GM12891 (cell line): ENCODE results near the gene GMDS.

ENCODE experiments used
- DNase-seq: peaks from one replicate; pipeline ENCODE4 v3.0.0; 2011; ENCODE audit warnings: low spot score; ENCODE audit not compliant: insufficient read length
- FAIRE-seq: peaks from 2 replicates; lab custom pipeline; 2011; peaks lifted over from hg19 to GRCh38; lab: Jason Lieb, UNC
- PAX5 ChIP-seq: IDR thresholded peaks from 2 replicates; pipeline ENCODE4 v1.6.1; 2011; ENCODE audit warnings: low read length, moderate library complexity, mild to moderate bottlenecking; ENCODE audit not compliant: insufficient read depth, severe bottlenecking
- POLR2A ChIP-seq: IDR thresholded peaks from 2 replicates; pipeline ENCODE4 v1.6.1; 2011; ENCODE audit warnings: low read depth, low read length, control low read depth
- POLR2AphosphoS5 ChIP-seq: IDR thresholded peaks from 2 replicates; pipeline ENCODE4 v1.6.1; 2011; ENCODE audit warnings: low read depth, low read length, control low read depth
- POU2F2 ChIP-seq: IDR thresholded peaks from 2 replicates; pipeline ENCODE4 v1.6.1; 2011; ENCODE audit warnings: low read depth, mild to moderate bottlenecking, control low read depth, low read length, moderate library complexity
- SPI1 ChIP-seq: IDR thresholded peaks from 2 replicates; pipeline ENCODE4 v1.6.1; 2011; ENCODE audit warnings: low read depth, low read length, control low read depth
- TAF1 ChIP-seq: IDR thresholded peaks from 2 replicates; pipeline ENCODE4 v1.6.1; 2011; ENCODE audit warnings: low read depth, low read length, control low read depth

GMDS gene

GRCh38 chr6:2114100-2114499 lies 131.3 kb downstream of the GMDS start:
- FAIRE-seq: no peak
- TF ChIP-seq POLR2A (no peak), POLR2AphosphoS5 (no peak), SPI1 (no peak), TAF1 (no peak), PAX5 (no peak), POU2F2 (no peak)
- DNase-seq: no peak

GRCh38 chr6:2111162-2111677 lies 134.2 kb downstream of the GMDS start:
- TF ChIP-seq POLR2AphosphoS5 (no peak), POLR2A (no peak), TAF1 (no peak), SPI1 (no peak), PAX5 (no peak)
- no peak for DNase-seq
- peak; percentile 81 for FAIRE-seq

- TF ChIP-seq TAF1 (no peak), POU2F2 (no peak), POLR2A (no peak), SPI1 (no peak)
- DNase-seq (no peak), FAIRE-seq (peak; percentile 52)
Observed at GRCh38 chr6:2110504-2110903, 134.9 kb downstream of the GMDS start.

GRCh38 chr6:2109796-2110195 lies 135.6 kb downstream of the GMDS start:
- FAIRE-seq (no peak), DNase-seq (no peak)
- TF ChIP-seq POLR2A: no peak
- TF ChIP-seq PAX5: no peak
- TF ChIP-seq POLR2AphosphoS5: no peak
- TF ChIP-seq POU2F2: no peak
- TF ChIP-seq TAF1: no peak
- TF ChIP-seq SPI1: no peak

- TF ChIP-seq POLR2AphosphoS5: no peak
- no peak for TF ChIP-seq PAX5
- no peak for TF ChIP-seq TAF1
- TF ChIP-seq SPI1: no peak
- TF ChIP-seq POLR2A: no peak
- TF ChIP-seq POU2F2: no peak
- FAIRE-seq (no peak), DNase-seq (no peak)
Observed at GRCh38 chr6:2108700-2109306, 136.6 kb downstream of the GMDS start.

- FAIRE-seq (no peak), DNase-seq (no peak)
- TF ChIP-seq SPI1: no peak
- no peak for TF ChIP-seq PAX5
- TF ChIP-seq POLR2AphosphoS5: no peak
- TF ChIP-seq POU2F2: no peak
- TF ChIP-seq TAF1: no peak
- no peak for TF ChIP-seq POLR2A
Observed at GRCh38 chr6:2104524-2104880, 140.9 kb downstream of the GMDS start.

GRCh38 chr6:2103765-2104523 lies 141.5 kb downstream of the GMDS start:
- peak; percentile 80 for FAIRE-seq
- DNase-seq: no peak
- no peak for TF ChIP-seq POLR2A
- no peak for TF ChIP-seq SPI1
- no peak for TF ChIP-seq PAX5
- no peak for TF ChIP-seq POU2F2
- no peak for TF ChIP-seq TAF1
- TF ChIP-seq POLR2AphosphoS5: no peak

GRCh38 chr6:2102966-2103365 lies 142.4 kb downstream of the GMDS start:
- FAIRE-seq: no peak
- DNase-seq: no peak
- TF ChIP-seq POLR2AphosphoS5: no peak

GRCh38 chr6:2102316-2102883 lies 143.0 kb downstream of the GMDS start:
- TF ChIP-seq SPI1 (no peak), TAF1 (no peak), PAX5 (no peak), POLR2A (no peak), POLR2AphosphoS5 (no peak), POU2F2 (no peak)
- FAIRE-seq: no peak
- no peak for DNase-seq
